ENCODE data around the gene PTK6. TPM values are rescaled to one million over a fixed set of nuclear protein-coding genes. Genes with fewer than 3 reads are reported as not detected.

PTK6 gene
- total RNA-seq, 1 donor from 2014 or later = 0.13 TPM

DNA sequence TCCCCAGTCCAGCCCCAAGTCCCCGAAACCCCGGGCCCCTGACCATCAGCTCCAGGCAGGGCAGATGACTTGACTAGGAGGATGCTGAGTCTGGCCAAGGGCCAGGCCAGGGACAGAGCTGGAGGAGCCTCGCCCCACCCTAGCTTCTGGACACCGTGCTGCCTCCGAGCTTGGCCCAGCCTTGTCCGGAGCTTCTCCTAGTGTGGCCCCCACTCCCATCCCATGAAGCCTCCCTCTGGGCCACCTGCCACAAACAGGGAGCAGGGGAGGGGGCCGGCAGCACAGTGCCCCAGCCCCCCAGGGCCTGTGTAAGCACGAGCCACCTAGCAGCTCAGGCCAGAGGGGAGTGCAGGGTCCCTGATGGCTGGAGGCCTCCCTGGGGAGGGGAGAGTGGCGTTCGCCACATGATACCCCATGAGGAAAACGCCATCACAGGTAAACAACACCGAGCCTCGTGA, 43.6 kb downstream of the PTK6 start:
- Mint-ChIP-seq H3K27me3 (ENCODE audit: unreplicated experiment) (peaks cover 5% of the 10 kb centered on the region), H3K36me3 (ENCODE audit: unreplicated experiment) (no peaks in the 10 kb centered on the region), H3K4me3 (ENCODE audit: unreplicated experiment) (no peak overlapping the region), H3K9me3 (ENCODE audit: unreplicated experiment) (no peaks in the 10 kb centered on the region), H3K27ac (ENCODE audit: unreplicated experiment) (no peak overlapping the region), H3K4me1 (ENCODE audit: unreplicated experiment) (peaks cover 2% of the 10 kb centered on the region)
- TF ChIP-seq, protein P1, sequence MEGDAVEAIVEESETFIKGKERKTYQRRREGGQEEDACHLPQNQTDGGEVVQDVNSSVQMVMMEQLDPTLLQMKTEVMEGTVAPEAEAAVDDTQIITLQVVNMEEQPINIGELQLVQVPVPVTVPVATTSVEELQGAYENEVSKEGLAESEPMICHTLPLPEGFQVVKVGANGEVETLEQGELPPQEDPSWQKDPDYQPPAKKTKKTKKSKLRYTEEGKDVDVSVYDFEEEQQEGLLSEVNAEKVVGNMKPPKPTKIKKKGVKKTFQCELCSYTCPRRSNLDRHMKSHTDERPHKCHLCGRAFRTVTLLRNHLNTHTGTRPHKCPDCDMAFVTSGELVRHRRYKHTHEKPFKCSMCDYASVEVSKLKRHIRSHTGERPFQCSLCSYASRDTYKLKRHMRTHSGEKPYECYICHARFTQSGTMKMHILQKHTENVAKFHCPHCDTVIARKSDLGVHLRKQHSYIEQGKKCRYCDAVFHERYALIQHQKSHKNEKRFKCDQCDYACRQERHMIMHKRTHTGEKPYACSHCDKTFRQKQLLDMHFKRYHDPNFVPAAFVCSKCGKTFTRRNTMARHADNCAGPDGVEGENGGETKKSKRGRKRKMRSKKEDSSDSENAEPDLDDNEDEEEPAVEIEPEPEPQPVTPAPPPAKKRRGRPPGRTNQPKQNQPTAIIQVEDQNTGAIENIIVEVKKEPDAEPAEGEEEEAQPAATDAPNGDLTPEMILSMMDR (IDR thresholded peaks at IDR 0.05) = no peak
- DNase-seq (ENCODE audit: extremely low spot score, unreplicated experiment) = no peak

DNA sequence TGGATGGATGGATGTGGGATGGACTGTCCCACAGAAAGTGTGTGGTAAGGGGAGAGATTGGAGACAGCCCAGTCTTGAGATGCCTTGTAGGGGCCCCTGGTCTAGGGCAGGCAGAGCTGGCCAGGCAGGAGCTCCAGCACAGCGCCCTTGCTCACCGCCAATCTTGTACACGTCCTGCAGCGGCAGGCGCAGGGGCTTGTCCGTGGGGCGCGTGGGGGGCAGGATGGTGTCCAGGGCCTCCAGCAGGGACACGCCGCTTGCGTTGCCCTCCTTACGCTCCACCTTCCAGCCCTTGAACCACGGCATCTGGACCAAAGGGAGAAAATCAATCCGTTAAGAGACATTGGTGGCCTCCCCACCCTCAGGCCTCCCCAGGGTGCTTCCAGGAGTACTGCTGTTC, 44.2 kb downstream of the PTK6 start:
- no peaks in the 10 kb centered on the region for H3K9me3 Mint-ChIP-seq (ENCODE audit: unreplicated experiment)
- H3K27me3 Mint-ChIP-seq (ENCODE audit: unreplicated experiment) = peaks cover 5% of the 10 kb centered on the region
- TF ChIP-seq, protein P1 (IDR thresholded peaks at IDR 0.05) = no peak
- no peaks in the 10 kb centered on the region for H3K36me3 Mint-ChIP-seq (ENCODE audit: unreplicated experiment)
- no peak for DNase-seq (ENCODE audit: extremely low spot score, unreplicated experiment)
- no peak overlapping the region for H3K27ac Mint-ChIP-seq (ENCODE audit: unreplicated experiment)
- H3K4me1 Mint-ChIP-seq (ENCODE audit: unreplicated experiment) = peaks cover 2% of the 10 kb centered on the region
- no peak overlapping the region for H3K4me3 Mint-ChIP-seq (ENCODE audit: unreplicated experiment)

DNA sequence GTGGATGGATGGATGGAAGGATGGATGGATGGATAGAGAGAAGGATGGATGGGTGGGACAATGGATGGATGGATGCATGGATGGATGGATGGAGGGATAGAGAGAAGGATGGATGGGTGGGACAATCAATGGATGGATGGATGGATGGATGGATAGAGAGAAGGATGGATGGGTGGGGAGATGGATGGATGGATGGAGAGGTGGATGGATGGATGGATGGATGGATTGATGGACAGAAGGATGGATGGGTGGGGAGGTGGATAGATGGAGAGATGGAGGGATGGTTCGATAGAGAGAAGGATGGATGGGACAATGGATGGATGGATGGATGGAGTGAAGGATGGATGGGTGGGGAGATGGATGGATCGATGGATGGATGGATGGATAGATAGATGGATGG, 44.7 kb downstream of the PTK6 start:
- Mint-ChIP-seq H3K9me3 (ENCODE audit: unreplicated experiment) (no peaks in the 10 kb centered on the region), H3K4me3 (ENCODE audit: unreplicated experiment) (no peak overlapping the region), H3K4me1 (ENCODE audit: unreplicated experiment) (peaks cover 2% of the 10 kb centered on the region), H3K27ac (ENCODE audit: unreplicated experiment) (no peak overlapping the region), H3K36me3 (ENCODE audit: unreplicated experiment) (no peaks in the 10 kb centered on the region), H3K27me3 (ENCODE audit: unreplicated experiment) (peaks cover 5% of the 10 kb centered on the region)
- DNase-seq (ENCODE audit: extremely low spot score, unreplicated experiment) = no peak
- TF ChIP-seq, protein P1 (IDR thresholded peaks at IDR 0.05) = no peak

DNA sequence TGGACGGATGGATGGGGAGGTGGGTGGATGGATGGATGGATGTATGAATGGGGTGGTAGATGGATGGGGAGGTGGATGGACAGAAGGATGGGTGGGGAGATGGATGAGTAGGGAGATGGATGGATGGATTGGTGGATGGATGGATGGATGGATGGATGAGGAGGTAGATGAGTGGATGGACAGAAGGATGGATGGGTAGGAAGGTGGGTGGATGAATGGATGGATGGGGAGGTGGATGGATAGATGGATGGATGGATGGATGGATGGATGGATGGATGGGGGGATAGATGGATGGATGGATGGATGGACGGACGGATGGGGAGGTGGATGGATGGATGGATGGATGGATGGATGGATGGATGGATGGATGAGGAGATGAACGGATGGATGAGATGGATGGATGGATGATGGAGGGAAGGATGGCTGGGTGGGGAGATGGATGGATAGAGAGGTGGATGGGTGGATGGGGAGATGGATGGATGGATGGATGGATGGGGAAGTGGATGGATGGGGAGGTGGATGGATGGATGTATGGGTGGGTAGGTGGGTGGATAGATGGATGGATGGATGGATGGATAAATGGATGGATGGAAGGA, 45.4 kb downstream of the PTK6 start:
- no peak overlapping the region for H3K4me3 Mint-ChIP-seq (ENCODE audit: unreplicated experiment)
- H3K27me3 Mint-ChIP-seq (ENCODE audit: unreplicated experiment) = peaks cover 8% of the 10 kb centered on the region
- H3K9me3 Mint-ChIP-seq (ENCODE audit: unreplicated experiment) = no peaks in the 10 kb centered on the region
- no peaks in the 10 kb centered on the region for H3K36me3 Mint-ChIP-seq (ENCODE audit: unreplicated experiment)
- peaks cover 2% of the 10 kb centered on the region for H3K4me1 Mint-ChIP-seq (ENCODE audit: unreplicated experiment)
- no peak overlapping the region for H3K27ac Mint-ChIP-seq (ENCODE audit: unreplicated experiment)
- TF ChIP-seq, protein P1 (IDR thresholded peaks at IDR 0.05) = no peak
- DNase-seq (ENCODE audit: extremely low spot score, unreplicated experiment) = no peak

DNA sequence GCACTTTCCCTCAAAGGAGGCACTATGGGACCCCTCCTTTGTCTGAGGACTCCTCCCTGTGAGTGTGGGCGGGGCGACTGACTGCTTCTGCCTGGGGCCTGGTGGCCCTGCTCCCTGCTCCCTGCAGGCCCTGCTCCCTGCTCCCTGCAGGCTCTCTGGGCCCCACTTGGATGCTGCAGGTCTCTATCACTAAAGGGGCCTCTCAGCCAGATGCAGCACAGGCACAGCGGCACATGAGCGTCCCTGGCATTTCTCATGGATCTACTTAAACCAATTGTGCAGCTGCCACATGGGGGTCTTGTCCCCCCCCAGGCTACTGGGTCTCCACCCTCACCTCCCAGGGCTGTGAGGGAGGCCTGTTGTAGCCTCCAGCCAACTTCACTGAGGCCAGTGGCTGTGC, 46.1 kb downstream of the PTK6 start:
- TF ChIP-seq, protein P1 (IDR thresholded peaks at IDR 0.05) = no peak
- Mint-ChIP-seq H3K27me3 (ENCODE audit: unreplicated experiment) (peaks cover 8% of the 10 kb centered on the region), H3K36me3 (ENCODE audit: unreplicated experiment) (no peaks in the 10 kb centered on the region), H3K4me1 (ENCODE audit: unreplicated experiment) (peaks cover under 1% of the 10 kb centered on the region), H3K4me3 (ENCODE audit: unreplicated experiment) (no peak overlapping the region), H3K9me3 (ENCODE audit: unreplicated experiment) (no peaks in the 10 kb centered on the region), H3K27ac (ENCODE audit: unreplicated experiment) (no peak overlapping the region)
- no peak for DNase-seq (ENCODE audit: extremely low spot score, unreplicated experiment)
